Esophagus muscularis mucosa (tissue), 4 donors: ENCODE results near the gene EI24.

ENCODE experiments used
- EP300 ChIP-seq: sonication (generic); formaldehyde crosslinking; IDR thresholded peaks from one replicate; pipeline ENCODE4 v1.6.1; 2017; ENCODE audit warnings: antibody characterized with exemption
- POLR2A ChIP-seq: fragments of 450-650 bp; IDR thresholded peaks from one replicate; pipeline ENCODE4 v1.6.1; 2017; ENCODE audit warnings: antibody characterized with exemption, moderate library complexity, mild to moderate bottlenecking, low read depth
- POLR2AphosphoS5 ChIP-seq, 2 donors: sonication (generic); formaldehyde crosslinking; IDR thresholded peaks; one replicate each; pipeline ENCODE4 v1.6.1; 2017; ENCODE audit warnings: antibody characterized with exemption in 2 of 2
- TF ChIP-seq, protein P1 (sequence below), 3 experiments: fragments of 200-600 bp in 2 of 3; fragments of 450-650 bp in 1 of 3; sonication (generic) in 2 of 3; IDR thresholded peaks; one replicate each; pipeline ENCODE4 v1.5.1; 2017 to 2019; ENCODE audit warnings: antibody characterized with exemption in 3 of 3, mild to moderate bottlenecking in 2 of 3, moderate library complexity in 1 of 3

- TF ChIP-seq, protein P1, sequence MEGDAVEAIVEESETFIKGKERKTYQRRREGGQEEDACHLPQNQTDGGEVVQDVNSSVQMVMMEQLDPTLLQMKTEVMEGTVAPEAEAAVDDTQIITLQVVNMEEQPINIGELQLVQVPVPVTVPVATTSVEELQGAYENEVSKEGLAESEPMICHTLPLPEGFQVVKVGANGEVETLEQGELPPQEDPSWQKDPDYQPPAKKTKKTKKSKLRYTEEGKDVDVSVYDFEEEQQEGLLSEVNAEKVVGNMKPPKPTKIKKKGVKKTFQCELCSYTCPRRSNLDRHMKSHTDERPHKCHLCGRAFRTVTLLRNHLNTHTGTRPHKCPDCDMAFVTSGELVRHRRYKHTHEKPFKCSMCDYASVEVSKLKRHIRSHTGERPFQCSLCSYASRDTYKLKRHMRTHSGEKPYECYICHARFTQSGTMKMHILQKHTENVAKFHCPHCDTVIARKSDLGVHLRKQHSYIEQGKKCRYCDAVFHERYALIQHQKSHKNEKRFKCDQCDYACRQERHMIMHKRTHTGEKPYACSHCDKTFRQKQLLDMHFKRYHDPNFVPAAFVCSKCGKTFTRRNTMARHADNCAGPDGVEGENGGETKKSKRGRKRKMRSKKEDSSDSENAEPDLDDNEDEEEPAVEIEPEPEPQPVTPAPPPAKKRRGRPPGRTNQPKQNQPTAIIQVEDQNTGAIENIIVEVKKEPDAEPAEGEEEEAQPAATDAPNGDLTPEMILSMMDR (IDR thresholded peaks at IDR 0.05): no peak
- TF ChIP-seq POLR2AphosphoS5 (IDR thresholded peaks at IDR 0.05) (no peak), POLR2A (no peak), EP300 (no peak)
Measured at GRCh38 chr11:125535585-125535984, 33.7 kb upstream of the EI24 start.
